Rectal smooth muscle tissue (tissue), 1 donor: ENCODE measurements around the gene PKN3.

Source experiments
- H3K27ac ChIP-seq: one replicate; pipeline ENCODE4 v1.7.0; 2013; ENCODE audit warnings: low read depth, low read length, inconsistent platforms
- H3K27me3 ChIP-seq: one replicate; pipeline ENCODE4 v1.7.0; 2013; ENCODE audit warnings: low read length; ENCODE audit not compliant: control insufficient read depth, insufficient read depth
- H3K36me3 ChIP-seq: one replicate; pipeline ENCODE4 v1.7.0; 2013; ENCODE audit warnings: low read length; ENCODE audit not compliant: control insufficient read depth, insufficient read depth
- H3K4me1 ChIP-seq: one replicate; pipeline ENCODE4 v1.7.0; 2013; ENCODE audit warnings: low read length; ENCODE audit not compliant: control insufficient read depth, insufficient read depth
- H3K4me3 ChIP-seq: one replicate; pipeline ENCODE4 v1.7.0; 2013; ENCODE audit warnings: low read length
- H3K9ac ChIP-seq: one replicate; pipeline ENCODE4 v1.7.0; 2013; ENCODE audit warnings: low read length

The PKN3 gene

DNA sequence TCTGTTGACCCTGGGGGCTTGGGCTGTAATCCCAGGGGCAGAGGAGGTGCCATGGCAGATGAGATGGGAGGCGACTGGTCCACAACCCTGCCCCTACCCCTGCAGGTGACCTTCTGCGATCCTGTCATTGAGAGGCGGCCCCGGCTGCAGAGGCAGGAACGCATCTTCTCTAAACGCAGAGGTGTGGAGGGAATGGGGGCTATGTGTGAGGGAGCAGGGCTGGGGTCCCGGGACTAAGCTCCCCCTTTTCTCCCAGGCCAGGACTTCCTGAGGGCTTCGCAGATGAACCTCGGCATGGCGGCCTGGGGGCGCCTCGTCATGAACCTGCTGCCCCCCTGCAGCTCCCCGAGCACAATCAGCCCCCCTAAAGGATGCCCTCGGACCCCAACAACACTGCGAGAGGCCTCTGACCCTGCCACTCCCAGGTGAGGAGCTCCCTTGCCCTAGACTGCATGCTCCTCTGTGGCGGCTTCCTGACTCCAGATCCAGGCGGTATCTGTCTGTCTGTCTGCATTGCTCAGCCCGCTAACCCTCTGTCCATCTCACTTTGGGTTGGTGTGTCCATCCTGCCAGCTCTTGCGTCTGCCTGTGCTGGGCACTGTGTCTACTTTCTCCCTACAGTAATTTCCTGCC lies 11.8 kb downstream of the PKN3 start:
- Histone ChIP-seq H3K4me1 (no peaks in the 10 kb centered on the region), H3K27ac (no peak overlapping the region), H3K36me3 (no peaks in the 10 kb centered on the region), H3K9ac (no peak overlapping the region), H3K27me3 (no peaks in the 10 kb centered on the region), H3K4me3 (no peak overlapping the region)

DNA sequence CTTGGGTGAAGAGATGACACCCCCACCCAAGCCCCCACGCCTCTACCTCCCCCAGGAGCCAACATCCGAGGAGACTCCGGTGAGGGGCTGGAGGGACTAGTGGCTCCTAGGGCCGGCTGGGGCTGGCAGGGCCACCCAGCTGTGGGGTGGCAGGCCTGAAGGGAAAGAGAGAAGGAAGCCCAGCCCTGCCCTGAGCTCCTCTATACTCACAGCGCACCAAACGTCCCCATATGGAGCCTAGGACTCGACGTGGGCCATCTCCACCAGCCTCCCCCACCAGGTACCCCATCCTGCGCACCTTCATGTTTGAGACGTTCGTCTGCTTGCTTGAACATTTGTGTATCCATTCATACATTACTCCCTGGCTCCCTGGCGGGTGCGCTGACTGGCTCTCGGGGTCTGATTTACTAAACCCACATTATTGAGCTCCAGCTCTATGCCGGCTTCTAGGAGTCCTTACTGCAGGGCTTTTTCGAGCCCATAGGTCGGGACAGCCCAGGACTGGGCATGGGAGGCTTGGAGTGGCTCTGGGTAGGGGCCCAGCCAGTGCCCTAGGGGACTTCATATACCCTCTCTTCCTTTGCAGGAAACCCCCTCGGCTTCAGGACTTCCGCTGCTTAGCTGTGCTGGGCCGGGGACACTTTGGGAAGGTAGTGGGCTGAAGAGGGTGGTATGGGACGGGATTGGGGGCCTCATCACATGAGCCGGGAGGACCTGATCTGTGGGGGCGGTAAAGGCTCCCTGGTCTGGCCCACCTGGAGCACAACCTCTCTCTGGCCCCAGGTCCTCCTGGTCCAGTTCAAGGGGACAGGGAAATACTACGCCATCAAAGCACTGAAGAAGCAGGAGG lies 12.5 kb downstream of the PKN3 start:
- Histone ChIP-seq H3K4me3 (no peak overlapping the region), H3K27me3 (no peaks in the 10 kb centered on the region), H3K9ac (no peak overlapping the region), H3K27ac (no peak overlapping the region), H3K36me3 (no peaks in the 10 kb centered on the region), H3K4me1 (no peaks in the 10 kb centered on the region)

DNA sequence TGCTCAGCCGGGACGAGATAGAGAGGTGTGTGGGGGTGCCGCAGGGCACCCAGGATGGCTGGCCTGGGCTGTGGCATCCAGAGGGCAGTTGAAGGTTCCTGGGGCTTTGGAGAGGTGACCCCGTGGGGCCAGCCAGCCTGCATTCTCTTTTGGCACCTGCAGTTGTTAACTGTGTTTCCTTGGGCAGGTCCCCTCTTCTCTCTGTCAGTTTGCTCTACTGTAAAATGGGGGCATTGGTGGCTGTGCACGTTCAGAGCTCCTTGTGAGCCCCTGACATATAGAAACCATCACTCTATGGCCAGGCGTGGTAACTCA lies 13.1 kb downstream of the PKN3 start:
- Histone ChIP-seq H3K9ac (no peak overlapping the region), H3K36me3 (no peaks in the 10 kb centered on the region), H3K27ac (no peak overlapping the region), H3K27me3 (no peaks in the 10 kb centered on the region), H3K4me3 (no peak overlapping the region), H3K4me1 (no peaks in the 10 kb centered on the region)

DNA sequence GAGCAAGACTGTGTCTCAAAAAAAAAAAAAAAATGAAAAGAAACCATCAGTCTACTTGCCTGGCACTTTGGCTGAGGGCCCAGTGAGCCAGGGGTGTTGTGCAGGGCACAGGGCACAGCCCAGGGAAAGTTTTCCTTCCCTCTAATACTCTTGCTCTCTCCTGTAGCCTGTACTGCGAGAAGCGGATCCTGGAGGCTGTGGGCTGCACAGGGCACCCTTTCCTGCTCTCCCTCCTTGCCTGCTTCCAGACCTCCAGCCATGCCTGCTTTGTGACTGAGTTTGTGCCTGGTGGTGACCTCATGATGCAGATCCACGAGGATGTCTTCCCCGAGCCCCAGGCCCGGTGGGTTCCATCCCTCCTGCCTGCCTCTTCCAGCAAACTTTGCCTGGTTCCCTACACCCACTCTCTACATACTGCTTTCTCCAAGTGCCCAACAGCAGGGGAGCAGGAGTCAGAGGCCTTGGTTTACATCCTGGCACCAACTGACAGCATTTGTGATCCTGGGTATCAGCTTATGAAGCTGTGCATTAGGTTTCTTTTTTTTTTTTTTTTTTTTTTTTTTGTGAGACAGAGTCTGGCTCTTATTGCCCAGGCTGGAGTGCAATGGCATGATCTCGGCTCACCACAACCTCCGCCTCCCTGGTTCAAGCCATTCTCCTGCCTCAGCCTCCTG lies 14.4 kb downstream of the PKN3 start:
- no peak overlapping the region for H3K9ac ChIP-seq
- no peak overlapping the region for H3K4me3 ChIP-seq
- no peaks in the 10 kb centered on the region for H3K27me3 ChIP-seq
- H3K27ac ChIP-seq, result no peak overlapping the region
- no peaks in the 10 kb centered on the region for H3K4me1 ChIP-seq
- no peaks in the 10 kb centered on the region for H3K36me3 ChIP-seq

DNA sequence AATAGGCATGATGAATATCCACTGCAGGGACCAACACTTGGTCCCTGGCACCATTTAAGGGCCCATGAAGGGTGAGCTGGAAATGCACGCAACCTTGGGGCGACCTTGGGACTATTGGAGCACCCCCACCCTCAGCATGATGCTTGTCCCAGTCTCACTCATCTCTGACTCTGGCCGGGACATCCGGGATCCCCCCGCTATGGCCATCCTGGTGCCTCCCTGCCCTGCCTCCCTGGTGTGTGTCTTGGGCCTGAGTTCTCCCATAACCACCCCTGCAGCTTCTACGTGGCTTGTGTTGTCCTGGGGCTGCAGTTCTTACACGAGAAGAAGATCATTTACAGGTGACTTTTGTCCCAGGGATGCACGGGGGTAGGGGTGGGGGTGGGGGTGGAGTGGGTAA lies 15.7 kb downstream of the PKN3 start:
- H3K4me1 ChIP-seq, result no peaks in the 10 kb centered on the region
- no peaks in the 10 kb centered on the region for H3K36me3 ChIP-seq
- H3K27me3 ChIP-seq, result no peaks in the 10 kb centered on the region
- no peak overlapping the region for H3K27ac ChIP-seq
- no peak overlapping the region for H3K9ac ChIP-seq
- no peak overlapping the region for H3K4me3 ChIP-seq

DNA sequence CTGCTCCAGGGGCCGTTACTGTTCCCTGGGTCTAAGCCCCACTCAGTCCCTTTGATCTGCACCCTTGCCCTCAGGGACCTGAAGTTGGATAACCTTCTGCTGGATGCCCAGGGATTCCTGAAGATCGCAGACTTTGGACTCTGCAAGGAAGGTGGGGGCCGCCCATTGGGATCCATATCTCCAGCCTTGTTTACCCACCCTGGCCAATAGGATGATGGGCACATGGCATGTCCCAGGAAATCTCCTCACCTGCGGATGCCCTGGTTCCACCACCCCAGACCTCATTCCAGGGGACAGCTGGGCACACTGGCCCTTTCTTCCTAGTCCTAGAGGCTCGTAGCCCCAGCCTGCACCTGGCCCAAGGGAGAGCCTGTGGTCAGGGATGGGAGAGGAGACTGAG lies 16.2 kb downstream of the PKN3 start:
- no peaks in the 10 kb centered on the region for H3K36me3 ChIP-seq
- no peak overlapping the region for H3K9ac ChIP-seq
- H3K4me1 ChIP-seq, result no peaks in the 10 kb centered on the region

DNA sequence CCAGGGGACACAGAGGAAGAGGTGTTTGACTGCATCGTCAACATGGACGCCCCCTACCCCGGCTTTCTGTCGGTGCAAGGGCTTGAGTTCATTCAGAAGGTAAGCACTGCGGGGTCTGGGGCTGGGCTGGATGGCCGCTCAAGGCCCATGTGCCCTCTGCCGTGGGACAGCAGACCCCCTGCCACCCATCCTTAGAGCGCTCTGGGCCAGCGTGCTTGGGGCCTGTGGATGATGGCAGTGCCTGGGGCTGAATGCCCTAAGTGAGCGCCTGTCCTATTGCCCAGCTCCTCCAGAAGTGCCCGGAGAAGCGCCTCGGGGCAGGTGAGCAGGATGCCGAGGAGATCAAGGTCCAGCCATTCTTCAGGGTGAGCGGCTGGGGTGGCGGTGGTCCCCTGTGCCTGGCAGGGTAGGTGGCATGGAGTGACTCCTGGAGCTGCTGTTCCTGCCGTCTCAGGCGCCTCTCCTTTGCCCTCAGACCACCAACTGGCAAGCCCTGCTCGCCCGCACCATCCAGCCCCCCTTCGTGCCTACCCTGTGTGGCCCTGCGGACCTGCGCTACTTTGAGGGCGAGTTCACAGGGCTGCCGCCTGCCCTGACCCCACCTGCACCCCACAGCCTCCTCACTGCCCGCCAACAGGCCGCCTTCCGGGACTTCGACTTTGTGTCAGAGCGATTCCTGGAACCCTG lies 17.8 kb downstream of the PKN3 start:
- Histone ChIP-seq H3K27ac (no peak overlapping the region), H3K9ac (no peak overlapping the region), H3K4me3 (no peak overlapping the region), H3K36me3 (no peaks in the 10 kb centered on the region), H3K4me1 (no peaks in the 10 kb centered on the region), H3K27me3 (no peaks in the 10 kb centered on the region)

More for the DNA sequence above, 16.2 kb downstream of the PKN3 start:
- no peak overlapping the region for H3K27ac ChIP-seq
- H3K4me3 ChIP-seq, result no peak overlapping the region
- H3K27me3 ChIP-seq, result no peaks in the 10 kb centered on the region

DNA sequence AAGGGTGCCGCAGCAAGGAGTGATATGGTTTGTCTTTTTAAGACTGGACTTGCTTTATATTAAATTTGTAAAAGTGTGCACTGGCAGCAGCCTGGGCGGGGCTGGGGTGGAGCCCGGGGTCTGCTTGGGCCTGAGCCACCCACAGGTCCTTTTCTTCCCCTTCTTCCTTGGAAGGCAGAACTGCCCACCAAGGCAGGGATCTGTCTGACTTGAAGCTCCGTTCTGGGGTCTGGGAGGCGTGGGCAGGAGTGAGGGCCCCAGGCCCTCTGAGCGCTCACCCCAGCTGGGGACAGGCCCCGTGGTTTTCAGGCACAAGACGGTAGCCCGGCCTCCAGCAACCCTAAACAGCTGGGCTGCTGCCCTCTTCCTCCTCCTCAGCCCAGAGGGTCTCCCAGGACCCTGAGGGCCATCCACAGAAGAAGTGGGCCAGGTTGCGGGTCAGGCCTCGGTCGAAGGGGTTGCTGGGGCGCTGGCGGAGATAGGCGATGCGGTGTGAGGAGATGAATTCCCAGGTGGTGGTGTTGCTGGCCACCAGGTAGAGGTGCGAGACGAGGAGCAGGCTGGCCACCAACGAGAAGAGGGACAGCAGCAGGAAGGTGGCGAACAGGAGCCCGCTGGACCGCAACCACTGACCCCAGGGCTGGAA lies 18.7 kb downstream of the PKN3 start:
- no peak overlapping the region for H3K27ac ChIP-seq
- H3K4me3 ChIP-seq, result no peak overlapping the region
- no peaks in the 10 kb centered on the region for H3K27me3 ChIP-seq
- H3K9ac ChIP-seq, result no peak overlapping the region
- no peaks in the 10 kb centered on the region for H3K4me1 ChIP-seq
- no peaks in the 10 kb centered on the region for H3K36me3 ChIP-seq

DNA sequence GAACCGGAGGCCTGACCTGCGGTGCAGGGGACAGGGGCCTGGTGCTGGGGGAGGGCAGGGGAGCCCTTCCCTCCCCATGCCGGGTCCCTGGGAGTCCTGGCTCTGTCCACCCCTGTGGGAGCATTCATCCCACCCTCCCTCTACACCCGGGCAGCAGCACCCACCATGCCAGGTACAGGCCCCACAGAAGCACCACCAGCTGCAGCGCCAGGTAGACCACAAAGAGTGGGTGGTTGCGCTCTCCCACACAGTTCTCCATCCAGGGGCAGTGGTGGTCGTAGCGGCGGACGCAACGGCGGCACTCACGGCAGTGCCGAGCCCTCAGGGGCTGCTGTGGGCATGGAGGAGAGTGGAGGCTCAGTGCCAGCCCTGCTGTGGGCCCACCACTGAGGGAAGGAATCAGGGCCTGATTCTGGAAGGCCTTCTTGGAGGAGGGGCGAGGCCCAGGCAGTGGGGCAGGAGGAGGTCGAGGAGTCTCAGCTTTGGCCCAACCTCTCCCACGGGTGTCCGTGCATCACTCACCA lies 19.2 kb downstream of the PKN3 start:
- Histone ChIP-seq H3K36me3 (no peaks in the 10 kb centered on the region), H3K27me3 (no peaks in the 10 kb centered on the region), H3K9ac (no peak overlapping the region), H3K4me1 (no peaks in the 10 kb centered on the region), H3K27ac (no peak overlapping the region), H3K4me3 (no peak overlapping the region)

DNA sequence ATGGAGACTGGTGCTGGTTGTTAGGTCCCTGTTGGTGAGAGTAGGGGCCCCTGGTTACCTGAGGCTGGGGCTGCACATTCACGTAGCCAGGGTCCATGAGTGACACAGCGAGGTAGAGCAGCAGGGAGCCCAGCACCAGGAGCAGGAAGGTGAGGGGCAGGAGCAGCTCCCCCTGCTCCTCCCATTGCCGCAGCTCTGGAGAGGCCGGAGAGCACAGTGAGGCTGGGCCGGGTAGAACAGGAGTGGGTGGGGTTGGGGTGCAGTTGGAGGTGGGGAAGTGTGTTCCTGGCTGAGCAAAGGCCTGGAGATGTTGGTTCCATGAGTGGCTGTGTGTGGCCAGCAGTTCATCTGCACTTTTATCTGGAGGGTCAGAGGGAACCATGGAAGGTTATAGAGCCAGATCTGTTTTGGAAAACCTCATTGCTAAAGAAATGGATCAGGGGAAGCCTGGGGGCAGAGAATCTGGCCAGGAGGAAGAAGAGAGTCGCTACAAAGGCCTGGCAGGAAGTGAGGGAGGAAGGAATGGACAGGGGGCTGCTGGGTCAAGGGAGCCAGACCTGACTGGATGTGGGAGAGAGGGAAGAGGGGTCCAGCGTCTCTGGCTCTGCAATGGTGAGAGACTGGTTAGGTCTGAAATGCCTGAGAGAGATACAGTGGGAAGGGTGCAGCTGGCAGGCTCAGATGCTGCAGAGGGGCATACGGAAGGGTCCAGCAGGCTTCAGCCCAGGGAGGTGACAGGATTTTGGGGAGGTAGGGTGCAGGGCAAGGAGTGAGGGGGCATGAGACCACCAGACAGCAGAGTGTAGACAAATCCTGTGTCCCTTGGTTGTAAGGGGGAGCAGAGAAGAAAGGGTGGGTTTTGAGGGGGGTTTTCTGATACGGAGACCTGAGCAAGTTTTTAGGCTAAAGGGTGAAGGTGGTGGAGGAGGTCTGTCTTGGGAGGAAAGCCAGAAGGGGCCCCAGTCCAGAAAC lies 20.4 kb downstream of the PKN3 start:
- Histone ChIP-seq H3K27ac (no peak overlapping the region), H3K27me3 (no peaks in the 10 kb centered on the region), H3K9ac (no peak overlapping the region), H3K4me1 (no peaks in the 10 kb centered on the region), H3K4me3 (no peak overlapping the region), H3K36me3 (no peaks in the 10 kb centered on the region)

DNA sequence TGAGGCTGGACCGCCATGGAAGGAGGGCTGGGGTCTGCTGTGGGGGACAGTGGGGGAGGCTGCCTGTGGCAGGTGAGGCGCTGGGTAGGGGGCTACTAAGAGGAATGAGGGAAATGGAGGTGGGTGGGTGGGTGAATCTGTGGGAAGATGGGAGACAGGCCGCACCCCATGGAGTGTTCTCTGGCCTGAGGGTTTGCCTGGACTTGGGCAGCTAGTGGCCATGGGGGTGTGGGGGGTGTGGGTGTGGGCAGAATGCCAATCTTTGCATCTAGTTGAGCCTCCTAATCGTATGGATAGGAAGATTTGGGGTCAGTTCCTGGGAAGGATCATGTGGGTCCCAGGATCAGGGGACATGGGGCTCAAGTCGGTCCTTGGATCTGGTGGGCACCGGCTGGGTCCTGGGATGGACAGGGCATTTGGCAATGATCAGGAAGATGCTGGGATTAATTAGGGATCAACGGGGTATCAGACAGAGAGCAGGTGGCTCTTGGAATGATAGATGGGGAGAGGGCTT lies 21.1 kb downstream of the PKN3 start:
- Histone ChIP-seq H3K4me3 (peak overlapping the region; percentile 80), H3K27ac (peak overlapping the region; percentile 5), H3K27me3 (no peaks in the 10 kb centered on the region), H3K36me3 (no peaks in the 10 kb centered on the region), H3K4me1 (no peaks in the 10 kb centered on the region), H3K9ac (peak overlapping the region; percentile 78)
